H9 (cell line): Measurements from ENCODE around the gene TBC1D22A. TPM values are rescaled to one million over a fixed set of nuclear protein-coding genes. Genes with fewer than 3 reads are reported as not detected.

ENCODE experiments used
- DNase-seq: peaks from one replicate; pipeline ENCODE4 v3.0.0-alpha.2; 2017
- H2AFZ ChIP-seq: one replicate; pipeline ENCODE4 v1.6.1; 2013; ENCODE audit warnings: mild to moderate bottlenecking, low read length, control low read depth, moderate library complexity
- H2AK5ac ChIP-seq: 2 replicates; pipeline ENCODE4 v1.6.1; 2013; ENCODE audit warnings: low read length, control low read depth, mixed read lengths; ENCODE audit not compliant: insufficient read length
- H2BK120ac ChIP-seq: one replicate; pipeline ENCODE4 v1.6.1; 2013; ENCODE audit warnings: low read depth, mild to moderate bottlenecking, low read length, control low read depth, inconsistent platforms; ENCODE audit not compliant: poor library complexity, severe bottlenecking
- H2BK12ac ChIP-seq: 2 replicates; pipeline ENCODE4 v1.6.1; 2013; ENCODE audit warnings: low read length, control low read depth, mixed read lengths, low read depth; ENCODE audit not compliant: insufficient read length
- H2BK15ac ChIP-seq: 2 replicates; pipeline ENCODE4 v1.6.1; 2013; ENCODE audit warnings: low read depth, low read length, control low read depth
- H2BK20ac ChIP-seq: one replicate; pipeline ENCODE4 v1.6.1; 2013; ENCODE audit warnings: low read depth, mild to moderate bottlenecking, low read length, control low read depth, inconsistent platforms; ENCODE audit not compliant: poor library complexity, severe bottlenecking
- H2BK5ac ChIP-seq: 2 replicates; pipeline ENCODE4 v1.6.1; 2013; ENCODE audit warnings: low read length, control low read depth, mixed read lengths; ENCODE audit not compliant: insufficient read length
- H3K14ac ChIP-seq: 2 replicates; pipeline ENCODE4 v1.6.1; 2013; ENCODE audit warnings: low read length, control low read depth; ENCODE audit not compliant: insufficient read depth
- H3K18ac ChIP-seq: 2 replicates; pipeline ENCODE4 v1.6.1; 2013; ENCODE audit warnings: low read depth, mild to moderate bottlenecking, mixed read lengths, low read length, control low read depth; ENCODE audit not compliant: insufficient read length
- H3K23ac ChIP-seq: 2 replicates; pipeline ENCODE4 v1.6.1; 2013; ENCODE audit warnings: low read length, control low read depth, mixed read lengths, low read depth; ENCODE audit not compliant: insufficient read length
- H3K23me2 ChIP-seq: 2 replicates; pipeline ENCODE4 v1.6.1; 2013; ENCODE audit warnings: low read depth, mild to moderate bottlenecking, mixed read lengths, low read length, control low read depth; ENCODE audit not compliant: insufficient read length, poor library complexity, severe bottlenecking
- H3K27ac ChIP-seq: 2 replicates; pipeline ENCODE4 v1.5.1; 2013; ENCODE audit warnings: low read length, control low read depth, mixed read lengths, low read depth; ENCODE audit not compliant: insufficient read length
- H3K27me3 ChIP-seq: 2 replicates; pipeline ENCODE4 v1.6.1; 2013; ENCODE audit warnings: low read length, control low read depth, inconsistent platforms; ENCODE audit not compliant: insufficient read depth
- H3K4ac ChIP-seq: 2 replicates; pipeline ENCODE4 v1.6.1; 2013; ENCODE audit warnings: low read depth, mild to moderate bottlenecking, control low read depth, inconsistent platforms, low read length, moderate library complexity
- H3K4me1 ChIP-seq: 2 replicates; pipeline ENCODE4 v1.6.1; 2013; ENCODE audit warnings: low read length, control low read depth, inconsistent platforms; ENCODE audit not compliant: insufficient read depth
- H3K4me2 ChIP-seq: 2 replicates; pipeline ENCODE4 v1.6.1; 2013; ENCODE audit warnings: low read length, control low read depth, mixed read lengths; ENCODE audit not compliant: insufficient read length, insufficient read depth
- H3K56ac ChIP-seq: 2 replicates; pipeline ENCODE4 v1.6.1; 2013; ENCODE audit warnings: low read depth, mild to moderate bottlenecking, mixed read lengths, low read length, control low read depth; ENCODE audit not compliant: insufficient read length
- H3K79me1 ChIP-seq: 2 replicates; pipeline ENCODE4 v1.6.1; 2013; ENCODE audit warnings: low read depth, mild to moderate bottlenecking, moderate library complexity, low read length, control low read depth, inconsistent platforms; ENCODE audit not compliant: insufficient read depth, poor library complexity, severe bottlenecking
- H3K79me2 ChIP-seq: 2 replicates; pipeline ENCODE4 v1.6.1; 2013; ENCODE audit warnings: low read length, control low read depth, inconsistent platforms; ENCODE audit not compliant: insufficient read depth
- H3K9ac ChIP-seq: 2 replicates; pipeline ENCODE4 v1.6.1; 2013; ENCODE audit warnings: low read length, control low read depth, mixed read lengths; ENCODE audit not compliant: insufficient read length; ENCODE audit errors: extremely low read depth
- H3K9me3 ChIP-seq: one replicate; pipeline ENCODE4 v1.6.1; 2013; ENCODE audit warnings: low read depth, low read length, inconsistent platforms; ENCODE audit not compliant: control insufficient read depth
- H3T11ph ChIP-seq: one replicate; pipeline ENCODE4 v1.6.1; 2013; ENCODE audit warnings: mild to moderate bottlenecking, low read length, control low read depth, inconsistent platforms
- H4K20me1 ChIP-seq: one replicate; pipeline ENCODE4 v1.6.1; 2013; ENCODE audit not compliant: control insufficient read depth, insufficient read length, insufficient read depth
- H4K5ac ChIP-seq: 2 replicates; pipeline ENCODE4 v1.6.1; 2013; ENCODE audit warnings: low read depth, mild to moderate bottlenecking, mixed read lengths, low read length, control low read depth; ENCODE audit not compliant: insufficient read length
- H4K8ac ChIP-seq: replicated peaks from 2 replicates; pipeline ENCODE4 v1.6.1; 2013; ENCODE audit warnings: low read length, control low read depth, mixed read lengths, low read depth; ENCODE audit not compliant: insufficient read length
- H4K91ac ChIP-seq: 2 replicates; pipeline ENCODE4 v1.6.1; 2013; ENCODE audit warnings: low read depth, mild to moderate bottlenecking, moderate library complexity, mixed read lengths, low read length, control low read depth; ENCODE audit not compliant: insufficient read length
- H3K27ac Mint-ChIP-seq, 3 experiments: 2 replicates in 2 of 3; 3 replicates in 1 of 3; pipeline ENCODE4 v1.8.0; 2020 to 2021; ENCODE audit warnings: mixed read lengths in 3 of 3, mild to moderate bottlenecking in 1 of 3, moderate library complexity in 1 of 3
- H3K27me3 Mint-ChIP-seq: 2 replicates; pipeline ENCODE4 v1.8.0; 2021; ENCODE audit warnings: low read depth, mild to moderate bottlenecking, moderate library complexity, mixed read lengths
- H3K36me3 Mint-ChIP-seq, 3 experiments: 2 replicates in 2 of 3; 3 replicates in 1 of 3; pipeline ENCODE4 v1.8.0; 2020 to 2021; ENCODE audit warnings: low read depth in 3 of 3, mixed read lengths in 3 of 3; ENCODE audit not compliant: insufficient read depth in 1 of 3
- H3K4me1 Mint-ChIP-seq, 2 experiments: 2 replicates each; pipeline ENCODE4 v1.8.0; 2020; ENCODE audit warnings: mixed read lengths in 2 of 2
- H3K4me3 Mint-ChIP-seq, 2 experiments: 2 replicates in 1 of 2; 3 replicates in 1 of 2; pipeline ENCODE4 v1.8.0; 2020 to 2021; ENCODE audit warnings: mild to moderate bottlenecking in 2 of 2, mixed read lengths in 2 of 2, moderate library complexity in 1 of 2
- H3K9me3 Mint-ChIP-seq, 2 experiments: 2 replicates in 1 of 2; 3 replicates in 1 of 2; pipeline ENCODE4 v1.8.0; 2020; ENCODE audit warnings: mild to moderate bottlenecking in 2 of 2, mixed read lengths in 2 of 2, moderate library complexity in 1 of 2
- CTCF ChIP-seq: fragments of 200-600 bp; sonication (generic); conservative IDR thresholded peaks from 3 replicates; pipeline ENCODE4 v1.8.0; 2021; ENCODE audit warnings: antibody characterized with exemption, mild to moderate bottlenecking
- WGBS: extraction: QIAGEN DNeasy Blood & Tissue Kit; methylation state at CpG from one replicate; pipeline ENCODE4 v1.1.7; 2013; ENCODE audit warnings: missing lambda C conversion rate, low lambda C conversion rate, mixed read lengths; ENCODE audit not compliant: insufficient read length; ENCODE audit errors: extremely low coverage; 5-methylcytosine and 5-hydroxymethylcytosine counted together
- total RNA-seq: library from RNA; stranded (reverse); gene quantifications from 2 replicates; pipeline ENCODE4 v1.2.1, GENCODE V29; 2021

Gene TBC1D22A
- total RNA-seq, 1 experiment from 2014 or later, result 20.8 TPM

GRCh38 chr22:47149976-47150375 is 387.5 kb downstream of the TBC1D22A start:
- no peaks in the 10 kb centered on the region; a peak in 1 of 7 replicates for H3K36me3 Mint-ChIP-seq
- H3K27ac Mint-ChIP-seq, result no peak overlapping the region
- Histone ChIP-seq H3K23me2 (no peaks in the 10 kb centered on the region), H3K23ac (no peak overlapping the region), H2BK15ac (no peak overlapping the region), H4K5ac (no peak overlapping the region), H3K79me2 (no peaks in the 10 kb centered on the region), H2BK5ac (no peak overlapping the region), H3K14ac (no peak overlapping the region), H2BK12ac (no peak overlapping the region), H3K56ac (no peak overlapping the region), H2AK5ac (no peak overlapping the region), H3K27ac (no peak overlapping the region), H3K79me1 (no peaks in the 10 kb centered on the region), H4K20me1 (no peaks in the 10 kb centered on the region), H3K4me2 (no peak overlapping the region), H3K4me1 (no peaks in the 10 kb centered on the region), H2AFZ (no peak overlapping the region), H2BK20ac (no peak overlapping the region), H3K9ac (no peak overlapping the region), H4K8ac (no peak overlapping the region), H3T11ph (no peak overlapping the region), H3K27me3 (no peaks in the 10 kb centered on the region), H3K18ac (no peak overlapping the region), H2BK120ac (no peak overlapping the region), H3K4ac (no peak overlapping the region), H4K91ac (no peak overlapping the region), H3K9me3 (no peaks in the 10 kb centered on the region)
- no peak overlapping the region for H3K4me3 Mint-ChIP-seq
- no peak for DNase-seq
- WGBS, result no CpG with 5 or more reads among the region's 13 CpGs
- H3K9me3 Mint-ChIP-seq, result no peaks in the 10 kb centered on the region; a peak in 1 of 5 replicates
- no peaks in the 10 kb centered on the region for H3K27me3 Mint-ChIP-seq
- TF ChIP-seq CTCF, result no peak
- H3K4me1 Mint-ChIP-seq, result peaks cover 2% of the 10 kb centered on the region in 2 experiments; a peak in 1 of 4 replicates
